Keratinocyte (primary cell): ENCODE results near the gene DAGLA.

Source experiments
- CTCF ChIP-seq, 3 experiments: IDR thresholded peaks in 1 of 3; conservative IDR thresholded peaks in 1 of 3; optimal IDR thresholded peaks in 1 of 3; 2 replicates in 2 of 3; 3 replicates in 1 of 3; pipeline versions ENCODE3 to v1.5.1; 2011; ENCODE audit warnings: low read length in 3 of 3, mild to moderate bottlenecking in 3 of 3, moderate library complexity in 2 of 3, control low read depth in 1 of 3, inconsistent platforms in 1 of 3; ENCODE audit not compliant: insufficient read depth in 2 of 3; ENCODE audit errors: extremely low read depth in 1 of 3
- EZH2 ChIP-seq: IDR thresholded peaks from one replicate; pipeline ENCODE4 v1.6.1; 2012; ENCODE audit warnings: inconsistent platforms, mild to moderate bottlenecking, low read length, moderate library complexity

DNA sequence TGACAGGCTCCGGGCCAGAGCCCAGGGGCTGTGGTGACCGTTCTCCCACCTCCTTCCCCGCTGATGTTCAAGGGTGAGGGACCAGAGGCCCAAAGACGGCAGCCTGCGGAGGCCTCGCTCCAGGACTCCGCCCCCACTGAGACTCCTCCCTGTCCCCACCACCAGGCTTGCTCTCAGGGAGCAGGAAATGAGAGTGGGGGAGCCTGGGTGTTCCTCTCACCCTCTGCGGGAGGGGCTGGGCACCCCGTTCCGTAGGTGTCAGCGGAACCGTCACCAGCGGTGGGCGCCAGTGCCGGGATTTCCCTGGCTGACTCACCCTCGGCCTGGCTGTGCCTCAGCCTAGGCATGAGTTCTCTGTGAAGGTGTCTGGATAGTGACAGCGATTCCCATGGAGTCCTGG lies 15.7 kb downstream of the DAGLA start:
- TF ChIP-seq CTCF (optimal IDR thresholded peaks at IDR 0.05 in 1 of 3, IDR thresholded peaks at IDR 0.05 in 1 of 3, conservative IDR thresholded peaks at IDR 0.05 in 1 of 3; ENCODE audit: extremely low read depth in 1 of 3, insufficient read depth in 2 of 3, low read length in 3 of 3) (peak in 2 of 3 experiments; percentile 13 to 50), EZH2 (no peak)
